A549 (cell line): ENCODE data around the gene PATJ. TPM values are rescaled to one million over a fixed set of nuclear protein-coding genes. Genes with fewer than 3 reads are reported as not detected.
A peak's percentile ranks its signal among the peaks of the same experiment; 100 is the strongest.

Experiments used
- ATAC-seq, 2 experiments: fragments of 200-7000 bp in 1 of 2; fragments of >200 bp in 1 of 2; cut with Nextera tagmentation in 1 of 2; cut with Tn5 transposase in 1 of 2; 3 replicates each; pipeline versions ENCODE4 v1.8.0 to v1.9.1; 2018 to 2020; ENCODE audit warnings: mild to moderate bottlenecking in 1 of 2, moderate library complexity in 1 of 2
- CTCF ChIA-PET: fragments of 300-600 bp; sonication (Branson Sonifier 250); formaldehyde crosslinking; extraction: SDS; loops from one replicate; lab custom pipeline; 2021; ENCODE audit warnings: antibody characterized with exemption, inconsistent platforms; lab: Yijun Ruan, JAX
- POLR2A ChIA-PET: fragments of 350-600 bp; formaldehyde crosslinking; extraction: SDS; loops from one replicate; lab custom pipeline; 2021; ENCODE audit warnings: antibody characterized with exemption, inconsistent platforms; lab: Yijun Ruan, JAX
- DNase-seq, 2 experiments: peaks; one replicate each; pipeline versions ENCODE4 v3.0.0 to v3.0.0-alpha.2; 2011 to 2016; ENCODE audit warnings: low read depth in 1 of 2, low spot score in 1 of 2
- FAIRE-seq: peaks from 2 replicates; lab custom pipeline; 2011; peaks lifted over from hg19 to GRCh38; lab: Jason Lieb, UNC
- H3K27ac ChIP-seq, 2 experiments: fragments of >200 bp; sonication (Bioruptor Twin); formaldehyde crosslinking; 3 replicates each; pipeline ENCODE4 v1.5.1; 2016 to 2017
- H3K4me1 ChIP-seq: fragments of >200 bp; sonication (Bioruptor Twin); formaldehyde crosslinking; 3 replicates; pipeline ENCODE4 v1.6.1; 2016
- H3K4me2 ChIP-seq: fragments of >200 bp; sonication (Bioruptor Twin); formaldehyde crosslinking; 3 replicates; pipeline ENCODE4 v1.6.1; 2016
- H3K4me3 ChIP-seq: fragments of >200 bp; sonication (Bioruptor Twin); formaldehyde crosslinking; 3 replicates; pipeline ENCODE4 v1.5.1; 2016
- H3K9me3 ChIP-seq: fragments of >200 bp; sonication (Bioruptor Twin); formaldehyde crosslinking; 3 replicates; pipeline ENCODE4 v1.6.1; 2016
- EHMT2 ChIP-seq: fragments of 200-600 bp; sonication (generic); IDR thresholded peaks from 2 replicates; pipeline ENCODE4 v1.6.1; 2016; ENCODE audit warnings: antibody characterized with exemption, low read depth, mild to moderate bottlenecking, moderate library complexity
- FOSB ChIP-seq: fragments of 250-450 bp; sonication (Bioruptor Pico); IDR thresholded peaks from 2 replicates; pipeline ENCODE4 v1.5.0; 2020; ENCODE audit warnings: mild to moderate bottlenecking, moderate library complexity
- KDM1A ChIP-seq: fragments of 200-600 bp; sonication (generic); IDR thresholded peaks from 2 replicates; pipeline ENCODE4 v1.6.1; 2016; ENCODE audit warnings: low read depth, mild to moderate bottlenecking
- PHF8 ChIP-seq: fragments of 200-600 bp; sonication (generic); IDR thresholded peaks from 2 replicates; pipeline ENCODE4 v1.6.1; 2016; ENCODE audit warnings: low read depth, mild to moderate bottlenecking, antibody characterized with exemption, moderate library complexity, borderline replicate concordance
- POLR2A ChIP-seq: IDR thresholded peaks from 2 replicates; pipeline ENCODE4 v1.6.1; 2012; ENCODE audit warnings: mild to moderate bottlenecking, low read length
- POLR2AphosphoS2 ChIP-seq: conservative IDR thresholded peaks from 2 replicates; pipeline ENCODE4 v1.6.1; 2012; ENCODE audit warnings: low read length, improper control_type of control experiment, inconsistent platforms
- RARB ChIP-seq: fragments of 250-450 bp; sonication (Bioruptor Pico); IDR thresholded peaks from 2 replicates; pipeline ENCODE4 v1.8.0; 2021; ENCODE audit warnings: mild to moderate bottlenecking, moderate library complexity
- RCOR1 ChIP-seq: fragments of 150-350 bp; IDR thresholded peaks from 2 replicates; pipeline ENCODE4 v1.6.1; 2014; ENCODE audit warnings: antibody characterized with exemption, low read length, low read depth
- ZFP36 ChIP-seq: fragments of 450-650 bp; IDR thresholded peaks from 2 replicates; pipeline ENCODE4 v1.6.1; 2014; ENCODE audit warnings: borderline replicate concordance; ENCODE audit not compliant: partially characterized antibody
- whole genome bisulfite sequencing: methylation state at CpG from one replicate; pipeline ENCODE4 v1.1.6; 2017; ENCODE audit errors: missing lambda C conversion rate; 5-methylcytosine and 5-hydroxymethylcytosine counted together
- polyA minus RNA-seq: library from RNA; depleted of rRNA, polyadenylated mRNA; stranded (reverse); fragments of >200 nt; gene quantifications from 2 replicates; pipeline ENCODE4 v1.2.3, GENCODE V29; 2011; rRNA and poly(A)+ RNA removed
- polyA plus RNA-seq, 4 experiments: library from polyadenylated mRNA; depleted of rRNA in 3 of 4; stranded (reverse); fragments of >200 nt; fragmentation: RNase III in 1 of 4; extraction: RNeasy Plus Mini Kit Qiagen cat#74134 plus additional on column Dnase treatment in 1 of 4; gene quantifications; 2 replicates in 3 of 4; 3 replicates in 1 of 4; pipeline ENCODE4 v1.2.3, GENCODE V29; 2011 to 2017
- TF ChIP-seq, protein P1 (sequence below): fragments of >200 bp; sonication (Bioruptor Twin); formaldehyde crosslinking; IDR thresholded peaks from 3 replicates; pipeline ENCODE4 v1.5.1; 2016

The PATJ gene, protein sequence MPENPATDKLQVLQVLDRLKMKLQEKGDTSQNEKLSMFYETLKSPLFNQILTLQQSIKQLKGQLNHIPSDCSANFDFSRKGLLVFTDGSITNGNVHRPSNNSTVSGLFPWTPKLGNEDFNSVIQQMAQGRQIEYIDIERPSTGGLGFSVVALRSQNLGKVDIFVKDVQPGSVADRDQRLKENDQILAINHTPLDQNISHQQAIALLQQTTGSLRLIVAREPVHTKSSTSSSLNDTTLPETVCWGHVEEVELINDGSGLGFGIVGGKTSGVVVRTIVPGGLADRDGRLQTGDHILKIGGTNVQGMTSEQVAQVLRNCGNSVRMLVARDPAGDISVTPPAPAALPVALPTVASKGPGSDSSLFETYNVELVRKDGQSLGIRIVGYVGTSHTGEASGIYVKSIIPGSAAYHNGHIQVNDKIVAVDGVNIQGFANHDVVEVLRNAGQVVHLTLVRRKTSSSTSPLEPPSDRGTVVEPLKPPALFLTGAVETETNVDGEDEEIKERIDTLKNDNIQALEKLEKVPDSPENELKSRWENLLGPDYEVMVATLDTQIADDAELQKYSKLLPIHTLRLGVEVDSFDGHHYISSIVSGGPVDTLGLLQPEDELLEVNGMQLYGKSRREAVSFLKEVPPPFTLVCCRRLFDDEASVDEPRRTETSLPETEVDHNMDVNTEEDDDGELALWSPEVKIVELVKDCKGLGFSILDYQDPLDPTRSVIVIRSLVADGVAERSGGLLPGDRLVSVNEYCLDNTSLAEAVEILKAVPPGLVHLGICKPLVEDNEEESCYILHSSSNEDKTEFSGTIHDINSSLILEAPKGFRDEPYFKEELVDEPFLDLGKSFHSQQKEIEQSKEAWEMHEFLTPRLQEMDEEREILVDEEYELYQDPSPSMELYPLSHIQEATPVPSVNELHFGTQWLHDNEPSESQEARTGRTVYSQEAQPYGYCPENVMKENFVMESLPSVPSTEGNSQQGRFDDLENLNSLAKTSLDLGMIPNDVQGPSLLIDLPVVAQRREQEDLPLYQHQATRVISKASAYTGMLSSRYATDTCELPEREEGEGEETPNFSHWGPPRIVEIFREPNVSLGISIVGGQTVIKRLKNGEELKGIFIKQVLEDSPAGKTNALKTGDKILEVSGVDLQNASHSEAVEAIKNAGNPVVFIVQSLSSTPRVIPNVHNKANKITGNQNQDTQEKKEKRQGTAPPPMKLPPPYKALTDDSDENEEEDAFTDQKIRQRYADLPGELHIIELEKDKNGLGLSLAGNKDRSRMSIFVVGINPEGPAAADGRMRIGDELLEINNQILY (N-terminal part only)
- polyA plus RNA-seq (2011; rRNA removed) (14.1 and 14.7 TPM in 2 replicates), polyA plus RNA-seq (2017; fragmentation: RNase III; extraction: RNeasy Plus Mini Kit Qiagen cat#74134 plus additional on column Dnase treatment) (4.8 to 6.0 TPM (median 5.9 TPM) in 3 replicates), polyA minus RNA-seq (25.3 and 28.2 TPM in 2 replicates)
- polyA plus RNA-seq (2012; cell fraction: cytosol; rRNA removed), result 1.4 and 1.9 TPM in 2 replicates
- 1.9 and 4.6 TPM in 2 replicates for polyA plus RNA-seq (2012; cell fraction: nucleus; rRNA removed)

DNA sequence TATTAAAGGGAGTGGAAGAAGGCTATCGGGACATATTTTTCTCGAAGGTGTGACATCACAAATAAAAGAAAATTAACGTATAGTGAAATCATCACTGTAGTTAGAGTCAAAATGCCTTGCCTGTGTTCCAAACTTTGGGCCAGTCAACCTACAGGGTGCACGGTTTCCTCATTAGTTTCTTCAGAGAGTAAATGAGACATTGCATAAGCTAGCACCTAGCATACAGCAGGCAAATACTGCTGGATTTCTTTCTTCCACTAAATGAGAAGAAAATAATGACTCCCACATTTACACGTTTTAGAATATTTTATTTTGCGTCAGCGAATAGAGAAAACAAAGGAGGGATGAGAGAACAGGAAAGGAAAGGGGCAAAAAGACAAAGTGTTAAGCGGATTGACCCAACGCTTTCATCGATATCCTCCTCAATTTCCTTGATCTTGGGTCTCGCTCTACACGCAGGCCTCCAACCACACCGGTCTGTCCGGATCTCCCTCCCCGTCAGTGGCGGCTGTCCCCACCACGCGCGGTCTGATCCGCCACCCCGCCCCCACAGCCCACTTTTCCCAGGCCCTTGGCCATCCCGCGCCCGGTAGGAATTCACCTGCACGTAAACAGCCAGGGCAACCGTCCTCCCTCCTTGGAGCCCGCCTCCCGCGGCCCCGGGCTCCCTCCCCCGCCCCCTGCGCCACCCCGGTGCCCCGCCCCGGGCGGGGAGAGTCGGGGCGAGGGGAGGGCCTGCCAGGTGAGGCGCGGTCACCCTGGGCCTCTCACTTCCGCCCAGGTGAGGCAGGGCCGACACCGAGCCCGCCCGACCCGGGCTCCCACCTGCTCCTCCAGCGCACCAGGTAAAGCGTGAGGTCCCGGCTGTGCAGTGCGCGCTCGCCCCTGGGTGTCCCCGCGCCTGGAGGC lies at the start of gene PATJ:
PATJ (plus strand) TSS at position 770 of the 909 bp plus-strand sequence. CDS start 20,413 bp downstream, outside the sequence.
- peaks cover 33% of the 10 kb centered on the region for H3K4me1 ChIP-seq
- FAIRE-seq (no peak), DNase-seq (peak; percentile 52 to 75), ATAC-seq (peak; percentile 88 to 89)
- POLR2A ChIA-PET, result interaction anchor here (0.5 kb wide), 1 partner anchor 236 kb away, joined by 5 read pairs; no protein-coding TSS in a partner anchor
- peak within 1 kb of the TSS; percentile 69 for H3K4me3 ChIP-seq
- TF ChIP-seq POLR2A (peak; percentile 13; the same call in 1 of the 2 replicates), KDM1A (no peak), POLR2AphosphoS2 (no peak), RARB (CRISPR knock-in tag) (no peak), FOSB (CRISPR knock-in tag) (no peak), PHF8 (peak; percentile 58), EHMT2 (no peak), ZFP36 (no peak)
- TF ChIP-seq, protein P1, sequence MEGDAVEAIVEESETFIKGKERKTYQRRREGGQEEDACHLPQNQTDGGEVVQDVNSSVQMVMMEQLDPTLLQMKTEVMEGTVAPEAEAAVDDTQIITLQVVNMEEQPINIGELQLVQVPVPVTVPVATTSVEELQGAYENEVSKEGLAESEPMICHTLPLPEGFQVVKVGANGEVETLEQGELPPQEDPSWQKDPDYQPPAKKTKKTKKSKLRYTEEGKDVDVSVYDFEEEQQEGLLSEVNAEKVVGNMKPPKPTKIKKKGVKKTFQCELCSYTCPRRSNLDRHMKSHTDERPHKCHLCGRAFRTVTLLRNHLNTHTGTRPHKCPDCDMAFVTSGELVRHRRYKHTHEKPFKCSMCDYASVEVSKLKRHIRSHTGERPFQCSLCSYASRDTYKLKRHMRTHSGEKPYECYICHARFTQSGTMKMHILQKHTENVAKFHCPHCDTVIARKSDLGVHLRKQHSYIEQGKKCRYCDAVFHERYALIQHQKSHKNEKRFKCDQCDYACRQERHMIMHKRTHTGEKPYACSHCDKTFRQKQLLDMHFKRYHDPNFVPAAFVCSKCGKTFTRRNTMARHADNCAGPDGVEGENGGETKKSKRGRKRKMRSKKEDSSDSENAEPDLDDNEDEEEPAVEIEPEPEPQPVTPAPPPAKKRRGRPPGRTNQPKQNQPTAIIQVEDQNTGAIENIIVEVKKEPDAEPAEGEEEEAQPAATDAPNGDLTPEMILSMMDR, result no peak
- H3K27ac ChIP-seq, result peak within 1 kb of the TSS; percentile 85 to 98
- peak within 1 kb of the TSS; percentile 93 for H3K4me2 ChIP-seq
- 4% methylated on average over 17 of the region's 54 CpGs for WGBS
- CTCF ChIA-PET, result interaction anchor here (0.7 kb wide), 1 partner anchor 816 kb away, joined by 3 read pairs; no protein-coding TSS in a partner anchor
- H3K9me3 ChIP-seq, result no peaks in the 10 kb centered on the region

DNA sequence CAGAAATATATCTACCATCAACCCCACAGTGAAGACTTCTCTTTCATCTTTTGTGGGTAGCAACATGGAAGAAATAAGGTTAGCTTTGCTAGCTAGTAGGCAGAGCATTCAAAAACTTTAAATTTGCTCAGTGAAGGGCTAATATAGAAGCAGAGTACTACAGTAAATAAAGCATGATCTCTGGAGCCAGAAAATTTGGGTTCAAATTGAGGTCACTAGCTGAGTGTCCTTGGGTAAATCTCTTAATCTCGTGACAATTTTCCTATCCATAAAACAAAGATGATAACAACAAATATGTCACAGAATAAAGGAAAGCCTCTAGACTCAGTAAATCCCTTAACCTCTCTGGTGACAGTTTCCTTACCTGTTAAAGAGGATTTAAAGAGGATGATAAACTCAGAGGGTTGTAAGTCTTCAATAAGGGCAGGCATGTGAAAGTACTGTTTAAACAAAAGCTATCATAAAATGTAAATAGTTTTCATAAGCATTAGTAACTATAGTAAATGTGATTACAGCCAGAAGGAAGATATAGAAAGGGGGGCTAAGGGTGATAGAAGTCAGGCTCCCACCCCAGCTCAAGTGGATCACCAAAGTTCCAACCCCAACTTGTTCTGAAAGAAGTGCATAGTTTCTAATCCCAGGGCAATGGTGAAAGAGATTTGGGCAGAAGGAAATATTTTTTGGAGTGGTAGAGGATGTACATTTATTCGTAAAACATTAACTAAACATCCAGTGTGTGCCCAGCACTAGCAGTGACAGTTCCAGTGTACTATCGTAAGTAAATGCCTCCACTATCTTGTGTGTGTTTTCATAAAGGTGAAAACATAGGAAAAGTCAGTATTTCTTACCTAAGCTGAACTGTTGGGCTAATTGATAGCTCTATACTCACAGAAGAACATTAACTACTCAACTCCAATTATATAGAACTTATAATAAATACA lies 42.1 kb upstream of the PATJ start:
- Histone ChIP-seq H3K4me3 (no peak overlapping the region), H3K27ac (no peak overlapping the region), H3K9me3 (no peaks in the 10 kb centered on the region), H3K4me1 (peaks cover 15% of the 10 kb centered on the region)
- POLR2A ChIA-PET, result no interaction called here
- ATAC-seq (no peak), FAIRE-seq (no peak), DNase-seq (no peak)
- WGBS, result 33% methylated on average over 3 of the region's 3 CpGs
- CTCF ChIA-PET, result no interaction called here
- TF ChIP-seq RCOR1, result no peak
- TF ChIP-seq, all 56 proteins: peak for 0
- H3K4me2 ChIP-seq, result peak overlapping the region; percentile 51
